ENCODE results near the gene LMX1B.

Gene LMX1B

GRCh38 chr9:126624912-126625311, 11.2 kb downstream of the LMX1B start:
- TF ChIP-seq CTCF (conservative IDR thresholded peaks at IDR 0.05): no peak
- no peak for TF ChIP-seq ZFX (IDR thresholded peaks at IDR 0.05)
- H3K27ac ChIP-seq: no peak overlapping the region

GRCh38 chr9:126625329-126626126, 11.8 kb downstream of the LMX1B start:
- TF ChIP-seq ZFX (IDR thresholded peaks at IDR 0.05) (no peak), CTCF (conservative IDR thresholded peaks at IDR 0.05) (no peak)
- H3K27ac ChIP-seq: no peak overlapping the region

GRCh38 chr9:126626127-126626925, 12.6 kb downstream of the LMX1B start:
- H3K27ac ChIP-seq: no peak overlapping the region
- no peak for TF ChIP-seq CTCF (conservative IDR thresholded peaks at IDR 0.05)

GRCh38 chr9:126626926-126627233, 13.2 kb downstream of the LMX1B start:
- H3K27ac ChIP-seq: no peak overlapping the region
- no peak for TF ChIP-seq ZFX (IDR thresholded peaks at IDR 0.05)
- TF ChIP-seq CTCF (conservative IDR thresholded peaks at IDR 0.05): no peak

GRCh38 chr9:126628146-126628545, 14.4 kb downstream of the LMX1B start:
- no peak overlapping the region for H3K27ac ChIP-seq
- TF ChIP-seq ZFX (IDR thresholded peaks at IDR 0.05) (no peak), CTCF (conservative IDR thresholded peaks at IDR 0.05) (no peak)

GRCh38 chr9:126628969-126629674, 15.4 kb downstream of the LMX1B start:
- TF ChIP-seq CTCF (conservative IDR thresholded peaks at IDR 0.05) (no peak), ZFX (IDR thresholded peaks at IDR 0.05) (no peak)
- no peak overlapping the region for H3K27ac ChIP-seq

All from C4-2B (cell line).